K562 (cell line): ENCODE data around the gene TMED4. TPM values are rescaled to one million over a fixed set of nuclear protein-coding genes. Genes with fewer than 3 reads are reported as not detected.

Source experiments
- ATF1 ChIP-seq, 2 experiments: fragments of 450-650 bp in 1 of 2; IDR thresholded peaks; 2 replicates each; pipeline ENCODE4 v1.6.1; 2016; ENCODE audit warnings: missing compliant biosample characterization in 1 of 2, missing genetic modification characterization in 1 of 2
- CHCHD3 ChIP-seq: fragments of 250-450 bp; sonication (Bioruptor Pico); IDR thresholded peaks from 2 replicates; pipeline ENCODE4 v2.1.2; 2022; ENCODE audit warnings: mild to moderate bottlenecking
- ELF4 ChIP-seq: fragments of 450-650 bp; formaldehyde crosslinking; IDR thresholded peaks from 2 replicates; pipeline ENCODE4 v1.4.0; 2022; ENCODE audit warnings: missing genetic modification characterization
- GATA2 ChIP-seq: sonication (generic); formaldehyde crosslinking; IDR thresholded peaks from 2 replicates; pipeline ENCODE4 v1.4.0; 2020; ENCODE audit warnings: mild to moderate bottlenecking, missing genetic modification reagents
- NFIC ChIP-seq: fragments of 450-650 bp; IDR thresholded peaks from 2 replicates; pipeline ENCODE4 v1.6.1; 2017; ENCODE audit warnings: mild to moderate bottlenecking, inconsistent platforms
- PRMT5 ChIP-seq: sonication (generic); formaldehyde crosslinking; IDR thresholded peaks from 2 replicates; pipeline ENCODE4 v1.5.0; 2020; ENCODE audit warnings: missing genetic modification reagents
- REST ChIP-seq, 2 experiments: fragments of 450-650 bp; formaldehyde crosslinking in 1 of 2; IDR thresholded peaks; 2 replicates each; pipeline versions ENCODE4 v1.4.0 to v1.6.1; 2014 to 2020; ENCODE audit warnings: mild to moderate bottlenecking in 2 of 2, borderline replicate concordance in 1 of 2, low read depth in 1 of 2
- TRIM24 ChIP-seq, 2 experiments: fragments of 450-650 bp; IDR thresholded peaks; 2 replicates each; pipeline ENCODE4 v1.6.1; 2016
- ZFP1 ChIP-seq: fragments of 450-650 bp; formaldehyde crosslinking; IDR thresholded peaks from 2 replicates; pipeline ENCODE4 v1.4.0; 2020; ENCODE audit warnings: mild to moderate bottlenecking, mixed read lengths
- ZNF76 ChIP-seq: fragments of 250-450 bp; sonication (Bioruptor Pico); IDR thresholded peaks from 2 replicates; pipeline ENCODE4 v1.4.0; 2020; ENCODE audit warnings: mild to moderate bottlenecking, moderate library complexity, borderline replicate concordance
- polyA plus RNA-seq, 8 experiments: library from polyadenylated mRNA; depleted of rRNA in 4 of 8; stranded (reverse) in 5 of 8; unstranded in 3 of 8; fragments of >200 nt; fragmentation: Nextera tagmentation in 2 of 8; fragmentation: Illumina TruSeq in 1 of 8; extraction: Ambion mirVana in 2 of 8; extraction: Trizol in 1 of 8; gene quantifications; 2 replicates each; pipeline versions ENCODE4 v1.2.1 to v1.2.3, GENCODE V29; 2011 to 2014; ENCODE audit warnings: inconsistent platforms in 1 of 8, missing spikeins in 1 of 8
- total RNA-seq, 7 experiments: library from RNA; depleted of rRNA in 6 of 7; stranded (reverse); fragments of >200 nt in 6 of 7; fragmentation: Illumina TruSeq in 2 of 7; extraction: Trizol in 2 of 7; gene quantifications; 2 replicates each; pipeline versions ENCODE4 v1.2.1 to v1.2.3, GENCODE V29; 2011 to 2021; ENCODE audit warnings: low replicate concordance in 1 of 7

TMED4 gene
- total and polyA plus RNA-seq, 9 of the 15 experiments (the other 6 are each of a cell fraction or from before 2014, with no cell fraction given), result 20.3 to 64.0 (median 42.1) TPM

GRCh38 chr7:44587843-44588711 lies 6.0 kb upstream of the TMED4 start (continued):
- peak; percentile 85 for TF ChIP-seq REST (IDR thresholded peaks at IDR 0.05; ENCODE audit: borderline replicate concordance)
- no peak for TF ChIP-seq REST (CRISPR knock-in tag; IDR thresholded peaks at IDR 0.05; ENCODE audit: low read depth)
- no peak for TF ChIP-seq PRMT5 (CRISPR knock-in tag)
- TF ChIP-seq ZNF76 (CRISPR knock-in tag), result no peak
- TF ChIP-seq ELF4, result no peak
- TF ChIP-seq ZFP1 (CRISPR knock-in tag), result no peak
- no peak for TF ChIP-seq TRIM24 (IDR thresholded peaks at IDR 0.05)
- no peak for TF ChIP-seq ATF1 (CRISPR knock-in tag; IDR thresholded peaks at IDR 0.05)
- TF ChIP-seq ATF1 (tag; IDR thresholded peaks at IDR 0.05), result no peak
- no peak for TF ChIP-seq GATA2 (CRISPR knock-in tag)
- no peak for TF ChIP-seq NFIC
- TF ChIP-seq CHCHD3, result no peak
